B cell (primary cell): ENCODE results near the gene DGKQ. TPM values are rescaled to one million over a fixed set of nuclear protein-coding genes. Genes with fewer than 3 reads are reported as not detected.

Experiments used
- ATAC-seq: fragments of 200-7000 bp; cut with Tn5 transposase; one replicate; pipeline ENCODE4 v1.10.0; 2021; ENCODE audit warnings: low read depth, mild to moderate bottlenecking, moderate number of reproducible peaks, moderate library complexity
- CTCF ChIA-PET: fragments of 350-600 bp; sonication (Branson Sonifier 250); formaldehyde crosslinking; loops from one replicate; lab custom pipeline; 2021; ENCODE audit warnings: antibody characterized with exemption, inconsistent platforms; lab: Charles Lee
- POLR2A ChIA-PET: fragments of 350-600 bp; sonication (Branson Sonifier 250); formaldehyde crosslinking; loops from one replicate; lab custom pipeline; 2021; ENCODE audit warnings: antibody characterized with exemption; lab: Charles Lee
- DNase-seq: peaks from one replicate; pipeline ENCODE4 v3.0.0; 2013
- H2AFZ ChIP-seq: 2 replicates; pipeline ENCODE4 v1.6.1; 2012; ENCODE audit warnings: mild to moderate bottlenecking, low read depth, low read length; ENCODE audit not compliant: insufficient read depth, poor library complexity, severe bottlenecking
- H3K27ac ChIP-seq, 2 donors: 1 replicate in 1 of 2; 2 replicates in 1 of 2; pipeline ENCODE4 v1.5.1; 2012 to 2013; ENCODE audit warnings: low read length in 2 of 2, mild to moderate bottlenecking in 2 of 2, moderate library complexity in 1 of 2
- H3K27me3 ChIP-seq, 4 experiments: fragments of 200-600 bp in 1 of 4; sonication (generic) in 1 of 4; replicated peaks in 1 of 4; 1 replicate in 2 of 4; 2 replicates in 2 of 4; pipeline versions ENCODE4 v1.6.1 to v1.7.0; 2013 to 2016; ENCODE audit warnings: low read length in 3 of 4, mild to moderate bottlenecking in 2 of 4, mixed read lengths in 1 of 4, moderate library complexity in 1 of 4; ENCODE audit not compliant: insufficient read depth in 4 of 4, control insufficient read depth in 3 of 4; ENCODE audit errors: control extremely low read depth in 1 of 4
- H3K36me3 ChIP-seq, 2 experiments: replicated peaks in 1 of 2; 1 replicate in 1 of 2; 2 replicates in 1 of 2; pipeline versions ENCODE4 v1.6.1 to v1.7.1; 2013; ENCODE audit warnings: low read length in 1 of 2; ENCODE audit not compliant: insufficient read depth in 2 of 2, control insufficient read depth in 1 of 2; ENCODE audit errors: control extremely low read depth in 1 of 2, extremely low read depth in 1 of 2
- H3K4me1 ChIP-seq, 2 donors: fragments of 200-600 bp in 1 of 2; sonication (generic) in 1 of 2; 1 replicate in 1 of 2; 2 replicates in 1 of 2; pipeline versions ENCODE4 v1.5.1 to v1.6.1; 2013 to 2017; ENCODE audit warnings: low read length in 2 of 2; ENCODE audit not compliant: control insufficient read depth in 2 of 2, insufficient read depth in 2 of 2
- H3K4me2 ChIP-seq: replicated peaks from 2 replicates; pipeline ENCODE3; 2012; ENCODE audit warnings: mild to moderate bottlenecking, low read depth, low read length; ENCODE audit not compliant: poor library complexity, severe bottlenecking
- H3K4me3 ChIP-seq, 5 experiments: fragments of 200-600 bp in 1 of 5; sonication (generic) in 1 of 5; 1 replicate in 3 of 5; 2 replicates in 2 of 5; pipeline versions ENCODE4 v1.5.1 to v1.7.0; 2011 to 2016; ENCODE audit warnings: low read length in 4 of 5, mild to moderate bottlenecking in 4 of 5, low read depth in 2 of 5, control low read depth in 1 of 5, moderate library complexity in 1 of 5; ENCODE audit not compliant: insufficient read depth in 1 of 5; ENCODE audit errors: control extremely low read depth in 1 of 5, extremely low read depth in 1 of 5
- H3K79me2 ChIP-seq: fragments of 200-600 bp; sonication (generic); one replicate; pipeline ENCODE4 v1.6.0; 2016; ENCODE audit warnings: low read length; ENCODE audit not compliant: control insufficient read depth, insufficient read depth
- H3K9ac ChIP-seq: fragments of 200-600 bp; sonication (generic); 2 replicates; pipeline ENCODE4 v1.6.1; 2017; ENCODE audit warnings: mild to moderate bottlenecking, low read length, moderate library complexity
- H3K9me3 ChIP-seq, 3 donors: one replicate each; pipeline versions ENCODE4 v1.6.1 to v1.7.1; 2013; ENCODE audit warnings: low read length in 2 of 3; ENCODE audit not compliant: control insufficient read depth in 2 of 3, insufficient read depth in 1 of 3; ENCODE audit errors: control extremely low read depth in 1 of 3
- H4K20me1 ChIP-seq: 2 replicates; pipeline ENCODE4 v1.6.0; 2012; ENCODE audit warnings: mild to moderate bottlenecking, low read length; ENCODE audit not compliant: insufficient read depth, control insufficient read depth, poor library complexity, severe bottlenecking
- H3K27ac Mint-ChIP-seq: one replicate; pipeline ENCODE4 v1.8.0; 2021; ENCODE audit warnings: mixed read lengths
- H3K27me3 Mint-ChIP-seq: one replicate; pipeline ENCODE4 v1.8.0; 2021; ENCODE audit warnings: mixed read lengths
- H3K4me1 Mint-ChIP-seq: one replicate; pipeline ENCODE4 v1.8.0; 2021; ENCODE audit warnings: mixed read lengths
- H3K4me3 Mint-ChIP-seq: one replicate; pipeline ENCODE4 v1.8.0; 2021; ENCODE audit warnings: mixed read lengths
- H3K9me3 Mint-ChIP-seq: one replicate; pipeline ENCODE4 v1.8.0; 2022; ENCODE audit warnings: mixed read lengths; ENCODE audit not compliant: insufficient read depth
- EZH2 ChIP-seq: IDR thresholded peaks from 2 replicates; pipeline ENCODE4 v1.6.1; 2012; ENCODE audit warnings: borderline replicate concordance, low read depth, mild to moderate bottlenecking, moderate library complexity, low read length; ENCODE audit not compliant: insufficient read depth, poor library complexity, severe bottlenecking
- WGBS: methylation state at CpG from one replicate; pipeline ENCODE4 v1.1.5; 2013; ENCODE audit warnings: missing lambda C conversion rate; ENCODE audit not compliant: insufficient coverage; 5-methylcytosine and 5-hydroxymethylcytosine counted together
- intact Hi-C: fragments of 100-400 bp; cut with micrococcal nuclease; formaldehyde crosslinking; loops from one replicate; pipeline ENCODE4 v1.10.0; 2022
- polyA plus RNA-seq: library from polyadenylated mRNA; depleted of rRNA; stranded (reverse); fragments of >200 nt; gene quantifications from 2 replicates; pipeline ENCODE4 v1.2.3, GENCODE V29; 2012
- total RNA-seq, 2 donors: library from RNA; stranded (reverse); fragments of 120-200 nt in 1 of 2; gene quantifications; 1 replicate in 1 of 2; 2 replicates in 1 of 2; pipeline versions ENCODE4 v1.2.3 to v1.2.4, GENCODE V29; 2013 to 2022
- TF ChIP-seq, protein P1 (sequence below): fragments of 200-600 bp; IDR thresholded peaks from one replicate; pipeline ENCODE4 v1.8.0; 2022; ENCODE audit warnings: antibody characterized with exemption, mild to moderate bottlenecking

The DGKQ gene
- total and polyA plus RNA-seq, 2 donors (not counting 1 experiment from before 2014, with no cell fraction given) = 22.6 to 30.4 TPM

- H3K4me1 Mint-ChIP-seq = peaks cover 9% of the 10 kb centered on the region
- peaks cover 14 to 29% of the 10 kb centered on the region in 2 donors for H3K4me1 ChIP-seq
- intact Hi-C loops = no loop called here
- H3K9me3 ChIP-seq = peaks cover 0 to 15% (median 0%) of the 10 kb centered on the region in 3 donors
- no peaks in the 10 kb centered on the region for H3K27me3 Mint-ChIP-seq
- CTCF ChIA-PET = interaction anchor here (1.5 kb wide), 2 partner anchors 15 to 229 kb away, joined by 4 to 5 read pairs; partner anchors contain the start of gene IDUA
- no peak overlapping the region for H2AFZ ChIP-seq
- H4K20me1 ChIP-seq = peaks cover 63% of the 10 kb centered on the region
- H3K36me3 ChIP-seq = no peaks in the 10 kb centered on the region
- no peak overlapping the region for H3K27ac ChIP-seq
- H3K9me3 Mint-ChIP-seq = no peaks in the 10 kb centered on the region
- WGBS = 82% methylated on average over 24 of the region's 24 CpGs
- peaks cover 0 to 6% (median under 1%) of the 10 kb centered on the region in 4 experiments for H3K27me3 ChIP-seq
- H3K4me3 Mint-ChIP-seq = peak overlapping the region; percentile 61
- TF ChIP-seq, protein P1, sequence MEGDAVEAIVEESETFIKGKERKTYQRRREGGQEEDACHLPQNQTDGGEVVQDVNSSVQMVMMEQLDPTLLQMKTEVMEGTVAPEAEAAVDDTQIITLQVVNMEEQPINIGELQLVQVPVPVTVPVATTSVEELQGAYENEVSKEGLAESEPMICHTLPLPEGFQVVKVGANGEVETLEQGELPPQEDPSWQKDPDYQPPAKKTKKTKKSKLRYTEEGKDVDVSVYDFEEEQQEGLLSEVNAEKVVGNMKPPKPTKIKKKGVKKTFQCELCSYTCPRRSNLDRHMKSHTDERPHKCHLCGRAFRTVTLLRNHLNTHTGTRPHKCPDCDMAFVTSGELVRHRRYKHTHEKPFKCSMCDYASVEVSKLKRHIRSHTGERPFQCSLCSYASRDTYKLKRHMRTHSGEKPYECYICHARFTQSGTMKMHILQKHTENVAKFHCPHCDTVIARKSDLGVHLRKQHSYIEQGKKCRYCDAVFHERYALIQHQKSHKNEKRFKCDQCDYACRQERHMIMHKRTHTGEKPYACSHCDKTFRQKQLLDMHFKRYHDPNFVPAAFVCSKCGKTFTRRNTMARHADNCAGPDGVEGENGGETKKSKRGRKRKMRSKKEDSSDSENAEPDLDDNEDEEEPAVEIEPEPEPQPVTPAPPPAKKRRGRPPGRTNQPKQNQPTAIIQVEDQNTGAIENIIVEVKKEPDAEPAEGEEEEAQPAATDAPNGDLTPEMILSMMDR = no peak
- no peak for TF ChIP-seq EZH2
- ATAC-seq = no peak
- peak overlapping the region in 4 of 5 experiments; percentile 51 to 76 (median 68) for H3K4me3 ChIP-seq
- peak overlapping the region; percentile 82 for H3K9ac ChIP-seq
- H3K4me2 ChIP-seq = peak overlapping the region; percentile 99
- DNase-seq = peak; percentile 14
- POLR2A ChIA-PET = interaction anchor here (0.7 kb wide), 1 partner anchor 35 kb away, joined by 3 read pairs; no protein-coding TSS in a partner anchor
- peaks cover 24% of the 10 kb centered on the region for H3K79me2 ChIP-seq
- no peak overlapping the region for H3K27ac Mint-ChIP-seq
These were observed 1.5 kb downstream of the DGKQ start for GRCh38 chr4:971666-972500.
